Duodenal mucosa (tissue), 2 donors: ENCODE results near the gene CXADR.
"Not testable (repeated sequence)": the region's sequence is repeated elsewhere in the genome, so short reads cannot be mapped to it uniquely, and the experiment has no call there.

Experiments used
- H3K27ac ChIP-seq: one replicate; pipeline ENCODE4 v1.7.0; 2013; ENCODE audit warnings: low read depth, low read length
- H3K27me3 ChIP-seq, 2 donors: one replicate each; pipeline ENCODE4 v1.7.0; 2013; ENCODE audit warnings: low read length in 2 of 2, control low read depth in 1 of 2; ENCODE audit not compliant: insufficient read depth in 2 of 2, control insufficient read depth in 1 of 2
- H3K36me3 ChIP-seq, 2 donors: one replicate each; pipeline ENCODE4 v1.7.0; 2013; ENCODE audit warnings: low read length in 2 of 2, control low read depth in 1 of 2; ENCODE audit not compliant: insufficient read depth in 2 of 2, control insufficient read depth in 1 of 2
- H3K4me1 ChIP-seq, 2 donors: one replicate each; pipeline ENCODE4 v1.7.0; 2013; ENCODE audit warnings: low read length in 2 of 2, control low read depth in 1 of 2; ENCODE audit not compliant: insufficient read depth in 2 of 2, control insufficient read depth in 1 of 2
- H3K4me3 ChIP-seq, 2 donors: one replicate each; pipeline ENCODE4 v1.7.0; 2013; ENCODE audit warnings: low read length in 2 of 2, low read depth in 1 of 2
- H3K9ac ChIP-seq, 2 donors: one replicate each; pipeline ENCODE4 v1.7.0; 2013; ENCODE audit warnings: low read length in 2 of 2, low read depth in 1 of 2
- H3K9me3 ChIP-seq, 2 donors: one replicate each; pipeline ENCODE4 v1.7.0; 2013; ENCODE audit warnings: low read length in 2 of 2, control low read depth in 1 of 2; ENCODE audit not compliant: control insufficient read depth in 1 of 2

Gene CXADR

DNA sequence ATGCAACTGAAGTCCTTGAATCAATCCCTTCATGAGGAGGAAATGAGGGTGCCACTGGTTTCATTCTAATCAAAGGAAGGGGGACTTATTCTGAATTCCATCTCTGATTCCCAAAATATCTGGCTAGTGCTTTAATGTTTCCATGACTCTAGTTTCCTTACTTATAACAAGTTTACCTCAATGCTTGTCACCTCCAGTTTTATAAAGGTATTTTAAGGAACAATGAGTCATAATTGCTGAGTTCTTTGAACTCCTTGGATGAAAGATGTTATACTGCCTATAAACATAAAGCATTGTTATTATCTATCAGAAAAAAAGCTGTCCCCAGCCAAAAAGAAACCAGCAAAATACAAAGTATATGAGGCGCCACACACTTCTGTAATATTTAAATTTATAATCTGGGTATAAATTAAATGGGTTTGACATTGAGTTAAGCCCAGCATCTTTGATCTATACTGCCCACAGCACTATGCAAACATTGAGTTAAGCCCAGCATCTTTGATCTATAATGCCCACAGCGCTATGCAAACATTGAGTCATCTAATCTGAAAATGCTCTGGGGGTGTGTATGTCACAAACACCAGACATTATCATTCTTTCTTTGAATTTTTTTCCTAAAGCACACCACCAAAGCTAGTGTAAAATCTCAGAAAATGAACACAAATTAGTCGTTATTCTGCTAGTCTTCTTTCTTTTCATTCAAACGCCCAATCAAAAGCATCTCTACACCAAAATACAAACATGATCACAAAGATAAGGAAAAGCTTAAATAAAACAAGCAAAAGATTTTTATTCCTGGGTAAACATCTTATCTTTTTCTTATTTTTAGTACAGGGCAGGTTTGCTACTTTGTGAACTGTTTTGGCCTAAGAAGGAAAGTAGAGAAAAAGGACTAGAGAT lies 11.5 kb upstream of the CXADR start:
- H3K9ac ChIP-seq, result no peak overlapping the region
- no peak overlapping the region for H3K27ac ChIP-seq
- H3K4me1 ChIP-seq, result peaks cover 0 to 3% of the 10 kb centered on the region in 2 donors
- no peaks in the 10 kb centered on the region for H3K27me3 ChIP-seq
- H3K4me3 ChIP-seq, result no peak overlapping the region
- no peaks in the 10 kb centered on the region for H3K9me3 ChIP-seq
- no peaks in the 10 kb centered on the region for H3K36me3 ChIP-seq

DNA sequence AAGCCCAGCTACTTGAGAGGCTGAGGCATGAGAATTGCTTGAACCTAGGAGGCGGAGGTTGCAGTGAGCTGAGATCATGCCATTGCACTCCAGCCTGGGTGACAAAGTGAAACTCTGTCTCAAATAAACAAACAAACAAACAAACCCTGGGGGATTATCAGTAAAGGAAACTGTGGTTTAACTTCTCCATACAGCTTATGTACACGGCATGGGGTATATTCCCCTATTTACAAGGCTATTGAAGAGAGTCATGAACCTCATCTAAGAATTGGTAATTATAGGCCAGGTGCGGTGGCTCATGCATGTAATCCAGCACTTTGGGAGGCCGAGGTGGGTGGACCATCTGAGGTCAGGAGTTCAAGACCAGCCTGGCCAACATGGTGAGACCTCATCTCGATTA lies 9.9 kb upstream of the CXADR start:
- not testable (repeated sequence) for H3K9ac ChIP-seq, H3K4me1 ChIP-seq, H3K36me3 ChIP-seq, H3K27ac ChIP-seq, H3K4me3 ChIP-seq, H3K27me3 ChIP-seq, H3K9me3 ChIP-seq

DNA sequence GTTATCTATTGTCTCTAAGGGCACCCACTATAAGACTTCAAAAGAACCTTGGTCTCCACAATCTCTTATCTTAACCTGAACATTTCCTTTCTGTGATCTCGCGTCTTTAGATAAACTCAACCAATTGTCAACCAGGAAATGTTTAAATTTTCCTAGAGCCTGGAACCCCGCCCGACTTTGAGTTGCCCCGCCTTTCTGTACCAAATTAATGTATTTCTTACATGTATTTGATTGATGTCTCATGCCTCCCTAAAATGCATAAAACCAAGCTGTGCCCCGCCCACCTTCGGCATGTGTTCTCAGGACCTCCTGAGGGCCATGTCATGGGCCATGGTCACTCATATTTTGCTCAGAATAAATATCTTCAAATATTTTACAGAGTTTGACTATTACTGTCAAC lies 5.9 kb upstream of the CXADR start:
- H3K36me3 ChIP-seq, result no peaks in the 10 kb centered on the region
- H3K27ac ChIP-seq, result no peak overlapping the region
- no peak overlapping the region for H3K9ac ChIP-seq
- H3K4me1 ChIP-seq, result no peaks in the 10 kb centered on the region
- no peaks in the 10 kb centered on the region for H3K9me3 ChIP-seq
- no peaks in the 10 kb centered on the region for H3K27me3 ChIP-seq
- H3K4me3 ChIP-seq, result no peak overlapping the region

DNA sequence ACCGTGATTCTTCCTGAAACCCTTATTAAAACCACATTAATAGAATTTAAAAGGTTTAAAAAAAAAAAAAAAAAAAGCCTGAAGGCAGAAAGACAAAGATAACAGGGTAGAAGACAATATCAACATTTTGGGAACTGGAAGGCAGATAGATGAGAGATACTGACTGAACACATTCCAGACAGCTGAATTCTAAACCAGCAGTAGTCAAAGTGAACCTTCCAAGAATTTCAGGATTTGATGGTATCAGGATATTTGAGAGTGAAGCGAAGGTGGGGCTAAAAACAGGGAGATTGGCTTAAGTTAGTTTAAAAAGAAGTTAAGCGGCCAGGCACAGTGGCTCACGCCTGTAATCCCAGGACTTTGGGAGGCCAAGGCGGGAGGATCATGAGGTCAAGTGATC lies 5.3 kb upstream of the CXADR start:
- Histone ChIP-seq H3K36me3 (no peaks in the 10 kb centered on the region), H3K9me3 (no peaks in the 10 kb centered on the region), H3K4me1 (no peaks in the 10 kb centered on the region), H3K9ac (no peak overlapping the region), H3K27ac (no peak overlapping the region), H3K27me3 (no peaks in the 10 kb centered on the region), H3K4me3 (no peak overlapping the region)

DNA sequence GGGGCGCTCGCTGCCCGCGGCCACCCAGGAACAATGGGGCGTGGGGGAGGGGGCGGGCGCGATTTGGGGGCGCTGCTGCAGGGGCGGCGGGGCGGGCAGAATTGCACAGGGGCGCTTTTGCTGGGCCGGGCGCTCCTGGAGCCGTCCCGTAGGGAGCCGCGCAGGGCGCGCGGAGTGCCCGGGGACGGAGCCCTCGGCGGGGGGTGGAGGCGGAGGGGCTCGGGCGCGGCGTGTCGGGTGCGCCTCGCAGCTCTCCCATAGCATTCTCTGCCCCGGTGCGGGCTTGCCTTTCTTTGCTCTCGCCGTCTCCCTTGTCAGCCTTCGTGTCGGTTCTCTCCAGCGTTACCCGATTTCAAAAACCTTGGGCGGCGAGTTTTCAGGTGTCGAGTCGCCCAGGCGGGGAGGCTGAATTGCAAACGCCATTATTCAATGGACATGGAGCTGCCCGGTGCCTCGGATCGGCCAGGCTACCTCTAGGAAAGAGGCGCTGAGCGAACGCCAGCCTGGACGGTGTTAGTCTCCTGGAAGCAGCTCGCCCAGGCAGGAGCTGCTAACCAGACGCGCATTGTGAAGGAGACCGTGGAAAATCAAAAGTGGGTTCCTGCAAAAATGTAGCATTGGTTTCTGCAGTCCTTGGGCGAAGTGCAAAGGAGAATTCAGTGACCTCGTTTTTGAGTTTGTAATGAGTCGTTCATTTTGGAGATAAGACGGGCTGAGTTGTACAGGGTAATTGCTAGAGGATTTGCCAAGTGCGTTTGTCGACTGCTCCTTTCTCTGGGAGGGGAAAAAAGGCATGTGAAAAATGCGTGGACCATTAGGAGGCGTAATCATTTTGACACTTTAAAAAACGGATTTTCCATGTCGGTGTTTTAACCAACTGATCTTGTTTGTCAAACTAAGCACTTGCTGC lies 626 bp downstream of the CXADR start:
- peak overlapping the region; percentile 76 to 92 for H3K9ac ChIP-seq

DNA sequence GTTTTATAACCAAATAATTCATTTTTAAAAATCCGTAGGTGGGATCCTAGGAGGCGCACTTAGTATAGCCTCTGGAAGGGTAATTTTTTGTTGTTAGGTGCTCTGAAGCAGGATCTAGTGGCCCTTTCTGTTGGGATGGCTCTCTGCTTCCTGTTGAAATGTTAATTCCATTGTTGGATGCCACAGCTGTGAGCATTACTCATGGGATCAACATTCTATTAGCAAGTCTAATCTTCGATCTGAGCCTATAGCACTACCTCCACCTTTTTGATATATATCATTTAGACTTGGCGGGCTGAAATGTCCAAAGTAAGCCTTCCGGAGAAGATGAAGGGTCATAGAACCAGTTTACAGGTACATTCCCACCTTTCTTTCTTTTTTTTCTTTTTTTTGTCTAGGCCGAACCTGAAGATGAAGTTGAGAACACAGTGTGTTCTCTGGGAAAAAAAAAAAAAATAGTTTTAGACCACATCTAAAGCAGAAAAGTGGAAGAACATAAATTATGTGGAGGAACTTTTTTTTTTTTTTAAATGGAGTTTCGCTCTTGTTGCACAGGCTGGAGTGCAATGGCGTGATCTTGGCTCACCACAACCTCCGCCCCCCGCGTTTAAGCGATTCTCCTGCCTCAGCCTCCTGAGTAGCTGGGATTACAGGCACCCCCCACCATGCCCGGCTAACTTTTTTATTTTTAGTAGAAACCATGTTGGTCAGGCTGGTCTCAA lies 1.4 kb downstream of the CXADR start:
- peak overlapping the region; percentile 76 to 92 for H3K9ac ChIP-seq
- peaks cover 0 to 3% of the 10 kb centered on the region in 2 donors for H3K4me1 ChIP-seq
- no peaks in the 10 kb centered on the region for H3K27me3 ChIP-seq
- H3K9me3 ChIP-seq, result no peaks in the 10 kb centered on the region
- peak overlapping the region; percentile 86 to 91 for H3K4me3 ChIP-seq
- H3K36me3 ChIP-seq, result no peaks in the 10 kb centered on the region
- H3K27ac ChIP-seq, result peak overlapping the region; percentile 85

More for the DNA sequence above, 626 bp downstream of the CXADR start:
- Histone ChIP-seq H3K36me3 (no peaks in the 10 kb centered on the region), H3K9me3 (no peaks in the 10 kb centered on the region), H3K4me3 (peak overlapping the region; percentile 86 to 91), H3K4me1 (peaks cover 0 to 3% of the 10 kb centered on the region in 2 donors), H3K27ac (peak overlapping the region; percentile 85), H3K27me3 (no peaks in the 10 kb centered on the region)

DNA sequence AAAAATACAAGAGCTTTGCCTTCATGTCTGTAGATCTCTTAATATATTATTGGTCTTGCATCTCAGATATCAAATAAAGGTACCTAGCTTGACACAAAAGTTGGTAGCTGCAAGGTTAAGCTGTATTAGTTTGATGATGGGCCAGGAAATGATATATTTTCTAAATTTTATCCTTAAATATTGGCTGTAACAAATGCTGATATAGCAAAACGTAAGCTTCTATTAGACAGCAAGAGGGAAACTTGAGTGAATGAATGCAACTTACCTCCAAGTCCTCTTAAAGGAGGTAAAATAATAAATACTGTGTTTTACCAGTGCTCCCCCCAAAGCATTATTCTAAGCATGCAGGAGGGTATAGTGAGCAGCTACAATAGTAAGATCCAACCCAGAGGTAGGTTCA lies 4.2 kb downstream of the CXADR start:
- H3K36me3 ChIP-seq, H3K9ac ChIP-seq, H3K27me3 ChIP-seq, H3K4me1 ChIP-seq, H3K4me3 ChIP-seq, H3K9me3 ChIP-seq, H3K27ac ChIP-seq: not testable (repeated sequence)

DNA sequence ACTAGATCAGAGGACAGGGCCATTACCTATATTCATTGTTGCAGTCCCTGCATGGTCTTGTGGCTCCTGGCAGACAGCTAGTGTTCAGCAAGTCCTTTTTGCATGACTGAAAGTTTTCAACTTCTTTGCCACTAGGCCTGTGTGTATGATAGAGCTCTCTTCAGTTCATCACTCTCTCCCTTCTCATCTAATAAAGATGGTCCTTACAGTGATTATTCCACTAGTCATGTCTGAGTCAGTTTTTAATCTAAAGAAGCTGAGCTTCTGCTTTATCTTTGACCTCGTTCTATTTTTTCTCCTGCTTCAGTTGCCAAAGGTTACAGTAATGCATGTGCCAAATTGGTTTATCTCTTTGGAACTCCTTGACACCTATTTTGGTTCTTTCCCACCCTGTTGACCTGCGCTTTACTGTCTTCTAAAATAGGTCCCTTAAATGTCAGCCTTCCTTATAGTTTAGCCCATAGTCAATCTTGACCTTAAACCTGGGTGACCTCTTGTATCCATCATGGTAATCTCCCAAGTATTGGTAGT lies 6.4 kb downstream of the CXADR start:
- Histone ChIP-seq H3K4me3 (no peak overlapping the region), H3K9ac (no peak overlapping the region), H3K4me1 (peaks cover 11 to 14% of the 10 kb centered on the region in 2 donors), H3K27me3 (no peaks in the 10 kb centered on the region), H3K36me3 (no peaks in the 10 kb centered on the region), H3K27ac (no peak overlapping the region), H3K9me3 (no peaks in the 10 kb centered on the region)

DNA sequence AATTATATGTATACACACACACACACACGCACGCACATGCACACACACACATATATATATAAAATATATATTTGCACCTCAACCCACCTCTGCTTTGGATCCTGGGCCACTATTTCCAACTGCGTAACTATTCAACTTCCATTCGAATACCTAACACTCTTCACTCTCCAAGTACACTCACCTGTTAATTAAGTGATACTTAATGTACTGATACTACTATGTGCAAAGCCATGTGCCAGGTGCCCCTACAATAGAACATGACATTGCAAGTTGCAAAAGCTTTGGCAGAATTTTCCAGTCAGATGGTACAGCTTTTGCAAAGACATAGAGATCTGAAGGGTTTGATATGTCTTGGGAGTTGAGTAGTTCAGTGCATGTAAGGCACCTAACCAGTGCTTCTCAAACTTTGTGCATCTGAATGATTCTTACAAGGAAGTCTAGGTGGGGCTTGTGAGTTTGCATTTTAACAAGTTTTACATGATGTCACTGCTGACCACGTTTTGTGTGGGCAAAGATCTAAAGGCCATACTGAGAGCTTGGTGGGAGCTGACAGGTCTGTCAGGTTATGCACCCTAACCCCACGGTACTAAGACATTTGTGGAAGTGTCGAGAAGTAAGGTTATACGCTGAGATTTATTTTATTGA lies 7.2 kb downstream of the CXADR start:
- Histone ChIP-seq H3K4me3 (no peak overlapping the region), H3K27ac (no peak overlapping the region)

More for the DNA sequence above, 7.2 kb downstream of the CXADR start:
- H3K4me1 ChIP-seq, result peaks cover 11% of the 10 kb centered on the region in 2 donors
- no peak overlapping the region for H3K9ac ChIP-seq
- no peaks in the 10 kb centered on the region for H3K27me3 ChIP-seq
- no peaks in the 10 kb centered on the region for H3K36me3 ChIP-seq
- H3K9me3 ChIP-seq, result no peaks in the 10 kb centered on the region
